ENCODE data around the gene CRB3.

The CRB3 gene

GRCh38 chr19:6466526-6467248 is 2.6 kb downstream of the CRB3 start:
- no peak for DNase-seq (ENCODE audit: low read depth, low spot score)

GRCh38 chr19:6467384-6467783 is 3.3 kb downstream of the CRB3 start:
- DNase-seq (ENCODE audit: low read depth, low spot score): no peak

- DNase-seq (ENCODE audit: low read depth, low spot score): no peak
Observed at GRCh38 chr19:6470173-6470572, 6.1 kb downstream of the CRB3 start.

- DNase-seq (ENCODE audit: low read depth, low spot score): no peak
Observed at GRCh38 chr19:6471076-6471475, 7.0 kb downstream of the CRB3 start.

- DNase-seq (ENCODE audit: low read depth, low spot score): no peak
Observed at GRCh38 chr19:6472713-6473112, 8.6 kb downstream of the CRB3 start.

- no peak for DNase-seq (ENCODE audit: low read depth, low spot score)
Observed at GRCh38 chr19:6473647-6474046, 9.6 kb downstream of the CRB3 start.

GRCh38 chr19:6475321-6476108 is 11.4 kb downstream of the CRB3 start:
- no peak for DNase-seq (ENCODE audit: low read depth, low spot score)

GRCh38 chr19:6476155-6476895 is 12.3 kb downstream of the CRB3 start:
- DNase-seq (ENCODE audit: low read depth, low spot score): no peak

- no peak for DNase-seq (ENCODE audit: low read depth, low spot score)
Observed at GRCh38 chr19:6476896-6477431, 12.9 kb downstream of the CRB3 start.

GRCh38 chr19:6478815-6479214 is 14.7 kb downstream of the CRB3 start:
- DNase-seq (ENCODE audit: low read depth, low spot score): no peak

GRCh38 chr19:6479836-6480398 is 15.8 kb downstream of the CRB3 start:
- no peak for DNase-seq (ENCODE audit: low read depth, low spot score)

- DNase-seq (ENCODE audit: low read depth, low spot score): no peak
Observed at GRCh38 chr19:6480848-6481415, 16.9 kb downstream of the CRB3 start.

GRCh38 chr19:6481541-6482342 is 17.7 kb downstream of the CRB3 start, which contains the start of gene DENND1C:
DENND1C (minus strand) TSS chr19:6481787; CDS start chr19:6481695, 92 bp downstream.
- DNase-seq (ENCODE audit: low read depth, low spot score): no peak

- DNase-seq (ENCODE audit: low read depth, low spot score): no peak
Observed at GRCh38 chr19:6482343-6482686, 18.2 kb downstream of the CRB3 start.

- DNase-seq (ENCODE audit: low read depth, low spot score): no peak
Observed at GRCh38 chr19:6483235-6483634, 19.2 kb downstream of the CRB3 start.

GRCh38 chr19:6484230-6484629 is 20.2 kb downstream of the CRB3 start:
- DNase-seq (ENCODE audit: low read depth, low spot score): no peak

GRCh38 chr19:6484831-6485230 is 20.8 kb downstream of the CRB3 start:
- no peak for DNase-seq (ENCODE audit: low read depth, low spot score)

- DNase-seq (ENCODE audit: low read depth, low spot score): no peak
Observed at GRCh38 chr19:6489278-6490061, 25.4 kb downstream of the CRB3 start.

- DNase-seq (ENCODE audit: low read depth, low spot score): no peak
Observed at GRCh38 chr19:6490134-6490533, 26.1 kb downstream of the CRB3 start.

Measured in brain pericyte (primary cell).